ENCODE data around the gene PTPRZ1. TPM values are rescaled to one million over a fixed set of nuclear protein-coding genes. Genes with fewer than 3 reads are reported as not detected.

The PTPRZ1 gene
- polyA plus RNA-seq, 3 donors, result not detected

DNA sequence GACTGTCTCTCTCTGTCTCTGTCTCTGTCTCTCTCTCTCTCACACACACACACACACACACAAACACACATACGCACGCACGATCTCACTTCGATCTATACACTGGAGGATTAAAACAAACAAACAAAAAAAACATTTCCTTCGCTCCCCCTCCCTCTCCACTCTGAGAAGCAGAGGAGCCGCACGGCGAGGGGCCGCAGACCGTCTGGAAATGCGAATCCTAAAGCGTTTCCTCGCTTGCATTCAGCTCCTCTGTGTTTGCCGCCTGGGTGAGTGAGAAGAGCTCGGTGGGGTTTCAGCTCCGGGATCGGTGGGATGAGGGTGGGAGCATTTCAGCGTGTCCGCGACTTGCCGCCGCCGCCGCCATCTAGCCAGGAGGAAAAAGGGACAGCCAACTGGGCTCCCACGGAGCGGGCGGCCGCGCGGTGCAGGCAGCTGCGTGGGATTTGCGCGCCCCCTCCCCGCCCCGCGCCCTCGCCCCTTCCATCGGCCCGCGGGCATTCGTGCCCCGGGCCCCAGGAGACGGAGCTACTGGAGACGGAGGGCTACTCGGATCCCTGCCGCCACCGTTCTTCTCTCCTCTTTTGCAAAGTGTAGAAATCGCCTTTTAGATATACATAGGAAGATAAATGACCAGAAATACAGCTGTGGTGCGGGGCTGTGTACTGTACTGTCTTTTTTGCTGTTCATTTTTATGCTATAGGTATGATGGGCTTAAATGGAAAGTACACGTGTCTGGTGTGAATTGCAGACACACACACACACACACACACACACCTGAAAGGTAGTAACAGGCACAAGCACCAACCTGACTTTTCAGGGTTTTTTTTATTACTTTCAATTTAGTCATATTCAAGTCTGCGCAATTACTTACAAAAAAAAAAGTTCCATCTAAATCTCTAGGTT, 581 bp downstream of the PTPRZ1 start:
- Histone ChIP-seq H3K9ac (ENCODE audit: insufficient read depth, low read length, poor library complexity, severe bottlenecking) (no peak overlapping the region), H3K36me3 (replicated peaks in 1 of 2; ENCODE audit: control insufficient read depth in 1 of 2, insufficient read depth in 2 of 2, low read length in 2 of 2) (no peaks in the 10 kb centered on the region), H3K4me1 (ENCODE audit: control insufficient read depth in 1 of 2, insufficient read depth in 2 of 2, low read length in 2 of 2) (no peaks in the 10 kb centered on the region), H3K9me3 (replicated peaks in 1 of 2; ENCODE audit: control insufficient read depth in 1 of 2, insufficient read depth in 1 of 2, low read length in 2 of 2) (peaks cover 0 to 16% of the 10 kb centered on the region in 2 donors), H4K20me1 (ENCODE audit: insufficient read depth, low read length) (no peaks in the 10 kb centered on the region), H3K4me2 (replicated peaks; ENCODE audit: extremely low read depth, low read length, poor library complexity, severe bottlenecking) (no peak overlapping the region), H3K27ac (ENCODE audit: low read depth in 1 of 2, low read length in 2 of 2) (no peak overlapping the region), H2AFZ (ENCODE audit: insufficient read depth, low read depth, low read length, poor library complexity, severe bottlenecking) (no peak overlapping the region), H3K27me3 (ENCODE audit: control insufficient read depth in 2 of 2, insufficient read depth in 2 of 2, low read length in 2 of 2) (peaks cover 37 to 46% of the 10 kb centered on the region in 2 donors), H3K4me3 (replicated peaks in 1 of 3; ENCODE audit: low read depth in 2 of 3, low read length in 3 of 3) (no peak overlapping the region), H3K79me2 (ENCODE audit: insufficient read depth, low read length) (no peaks in the 10 kb centered on the region)
- TF ChIP-seq, protein P1, sequence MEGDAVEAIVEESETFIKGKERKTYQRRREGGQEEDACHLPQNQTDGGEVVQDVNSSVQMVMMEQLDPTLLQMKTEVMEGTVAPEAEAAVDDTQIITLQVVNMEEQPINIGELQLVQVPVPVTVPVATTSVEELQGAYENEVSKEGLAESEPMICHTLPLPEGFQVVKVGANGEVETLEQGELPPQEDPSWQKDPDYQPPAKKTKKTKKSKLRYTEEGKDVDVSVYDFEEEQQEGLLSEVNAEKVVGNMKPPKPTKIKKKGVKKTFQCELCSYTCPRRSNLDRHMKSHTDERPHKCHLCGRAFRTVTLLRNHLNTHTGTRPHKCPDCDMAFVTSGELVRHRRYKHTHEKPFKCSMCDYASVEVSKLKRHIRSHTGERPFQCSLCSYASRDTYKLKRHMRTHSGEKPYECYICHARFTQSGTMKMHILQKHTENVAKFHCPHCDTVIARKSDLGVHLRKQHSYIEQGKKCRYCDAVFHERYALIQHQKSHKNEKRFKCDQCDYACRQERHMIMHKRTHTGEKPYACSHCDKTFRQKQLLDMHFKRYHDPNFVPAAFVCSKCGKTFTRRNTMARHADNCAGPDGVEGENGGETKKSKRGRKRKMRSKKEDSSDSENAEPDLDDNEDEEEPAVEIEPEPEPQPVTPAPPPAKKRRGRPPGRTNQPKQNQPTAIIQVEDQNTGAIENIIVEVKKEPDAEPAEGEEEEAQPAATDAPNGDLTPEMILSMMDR (IDR thresholded peaks at IDR 0.05), result no peak
- Mint-ChIP-seq H3K27ac (no peak overlapping the region), H3K36me3 (peaks cover 0 to 4% of the 10 kb centered on the region in 2 donors), H3K4me1 (peaks cover 4% of the 10 kb centered on the region), H3K27me3 (ENCODE audit: low read depth in 3 of 3) (peaks cover 33 to 44% (median 33%) of the 10 kb centered on the region in 3 donors), H3K9me3 (peaks cover 0 to 9% (median 5%) of the 10 kb centered on the region in 7 donors), H3K4me3 (peak overlapping the region in 1 of 2 donors; percentile 85)
- WGBS (ENCODE audit: insufficient coverage), result 1% methylated on average over 28 of the region's 51 CpGs
- no peak for DNase-seq
- intact Hi-C loops (cut with micrococcal nuclease), result no loop called here

- no peak for DNase-seq
- Histone ChIP-seq H3K36me3 (replicated peaks in 1 of 2; ENCODE audit: control insufficient read depth in 1 of 2, insufficient read depth in 2 of 2, low read length in 2 of 2) (no peaks in the 10 kb centered on the region), H3K4me2 (replicated peaks; ENCODE audit: extremely low read depth, low read length, poor library complexity, severe bottlenecking) (no peak overlapping the region), H3K27me3 (ENCODE audit: control insufficient read depth in 2 of 2, insufficient read depth in 2 of 2, low read length in 2 of 2) (peaks cover 37 to 46% of the 10 kb centered on the region in 2 donors), H2AFZ (ENCODE audit: insufficient read depth, low read depth, low read length, poor library complexity, severe bottlenecking) (no peak overlapping the region), H3K4me3 (replicated peaks in 1 of 3; ENCODE audit: low read depth in 2 of 3, low read length in 3 of 3) (no peak overlapping the region), H3K9ac (ENCODE audit: insufficient read depth, low read length, poor library complexity, severe bottlenecking) (no peak overlapping the region), H3K4me1 (ENCODE audit: control insufficient read depth in 1 of 2, insufficient read depth in 2 of 2, low read length in 2 of 2) (no peaks in the 10 kb centered on the region), H4K20me1 (ENCODE audit: insufficient read depth, low read length) (no peaks in the 10 kb centered on the region), H3K27ac (ENCODE audit: low read depth in 1 of 2, low read length in 2 of 2) (no peak overlapping the region), H3K79me2 (ENCODE audit: insufficient read depth, low read length) (no peaks in the 10 kb centered on the region), H3K9me3 (replicated peaks in 1 of 2; ENCODE audit: control insufficient read depth in 1 of 2, insufficient read depth in 1 of 2, low read length in 2 of 2) (peaks cover 0 to 16% of the 10 kb centered on the region in 2 donors)
- peaks cover 33 to 44% (median 35%) of the 10 kb centered on the region in 3 donors for H3K27me3 Mint-ChIP-seq (ENCODE audit: low read depth in 3 of 3)
- H3K4me3 Mint-ChIP-seq, result peak overlapping the region in 1 of 2 donors; percentile 62
- H3K36me3 Mint-ChIP-seq, result peaks cover 0 to 4% of the 10 kb centered on the region in 2 donors
- peaks cover 4% of the 10 kb centered on the region for H3K4me1 Mint-ChIP-seq
- intact Hi-C loops (cut with micrococcal nuclease), result no loop called here
- H3K9me3 Mint-ChIP-seq, result peaks cover 0 to 9% (median 5%) of the 10 kb centered on the region in 7 donors
- 12% methylated on average over 3 of the region's 9 CpGs for WGBS (ENCODE audit: insufficient coverage)
- TF ChIP-seq, protein P1 (IDR thresholded peaks at IDR 0.05), result no peak
- H3K27ac Mint-ChIP-seq, result no peak overlapping the region
Measured at GRCh38 chr7:121874298-121874697, 1.3 kb downstream of the PTPRZ1 start.

Data from CD14-positive monocyte (primary cell).